Duodenal mucosa (tissue), 2 donors: ENCODE measurements around the gene PPFIBP1.
"Not testable (repeated sequence)": the region's sequence is repeated elsewhere in the genome, so short reads cannot be mapped to it uniquely, and the experiment has no call there.

ENCODE experiments used
- H3K27ac ChIP-seq: one replicate; pipeline ENCODE4 v1.7.0; 2013; ENCODE audit warnings: low read depth, low read length
- H3K27me3 ChIP-seq, 2 donors: one replicate each; pipeline ENCODE4 v1.7.0; 2013; ENCODE audit warnings: low read length in 2 of 2, control low read depth in 1 of 2; ENCODE audit not compliant: insufficient read depth in 2 of 2, control insufficient read depth in 1 of 2
- H3K36me3 ChIP-seq, 2 donors: one replicate each; pipeline ENCODE4 v1.7.0; 2013; ENCODE audit warnings: low read length in 2 of 2, control low read depth in 1 of 2; ENCODE audit not compliant: insufficient read depth in 2 of 2, control insufficient read depth in 1 of 2
- H3K4me1 ChIP-seq, 2 donors: one replicate each; pipeline ENCODE4 v1.7.0; 2013; ENCODE audit warnings: low read length in 2 of 2, control low read depth in 1 of 2; ENCODE audit not compliant: insufficient read depth in 2 of 2, control insufficient read depth in 1 of 2
- H3K4me3 ChIP-seq, 2 donors: one replicate each; pipeline ENCODE4 v1.7.0; 2013; ENCODE audit warnings: low read length in 2 of 2, low read depth in 1 of 2
- H3K9ac ChIP-seq, 2 donors: one replicate each; pipeline ENCODE4 v1.7.0; 2013; ENCODE audit warnings: low read length in 2 of 2, low read depth in 1 of 2
- H3K9me3 ChIP-seq, 2 donors: one replicate each; pipeline ENCODE4 v1.7.0; 2013; ENCODE audit warnings: low read length in 2 of 2, control low read depth in 1 of 2; ENCODE audit not compliant: control insufficient read depth in 1 of 2

PPFIBP1 gene

GRCh38 chr12:27710592-27711316, 186.7 kb downstream of the PPFIBP1 start, which contains the start of gene MRPS35:
Gene MRPS35, plus strand, starts transcription at chr12:27710832. Its CDS starts 12 bp downstream, at chr12:27710844.
- Histone ChIP-seq H3K27ac (peak within 1 kb of the TSS; percentile 76), H3K36me3 (peaks cover 0 to 11% of the 10 kb centered on the region in 2 donors), H3K9ac (peak within 1 kb of the TSS; percentile 96 to 98), H3K4me3 (peak within 1 kb of the TSS; percentile 89 to 100), H3K4me1 (peaks cover 10 to 11% of the 10 kb centered on the region in 2 donors), H3K9me3 (no peaks in the 10 kb centered on the region), H3K27me3 (no peaks in the 10 kb centered on the region)

GRCh38 chr12:27711317-27711682, 187.3 kb downstream of the PPFIBP1 start:
- Histone ChIP-seq H3K9me3 (no peaks in the 10 kb centered on the region), H3K4me3 (peak overlapping the region; percentile 89 to 100), H3K4me1 (peaks cover 10 to 11% of the 10 kb centered on the region in 2 donors), H3K36me3 (peaks cover 0 to 13% of the 10 kb centered on the region in 2 donors), H3K27me3 (no peaks in the 10 kb centered on the region), H3K9ac (peak overlapping the region; percentile 96 to 98), H3K27ac (peak overlapping the region; percentile 46)

- no peaks in the 10 kb centered on the region for H3K9me3 ChIP-seq
- H3K4me3 ChIP-seq, result peak overlapping the region; percentile 89 to 100
- H3K27ac ChIP-seq, result no peak overlapping the region
- no peaks in the 10 kb centered on the region for H3K27me3 ChIP-seq
- H3K9ac ChIP-seq, result no peak overlapping the region
- peaks cover 0 to 19% of the 10 kb centered on the region in 2 donors for H3K36me3 ChIP-seq
- peaks cover 10 to 11% of the 10 kb centered on the region in 2 donors for H3K4me1 ChIP-seq
Observed at GRCh38 chr12:27711967-27712366, 188.0 kb downstream of the PPFIBP1 start.

- H3K27me3 ChIP-seq, result no peaks in the 10 kb centered on the region
- H3K27ac ChIP-seq, result no peak overlapping the region
- H3K9ac ChIP-seq, result no peak overlapping the region
- H3K4me3 ChIP-seq, result no peak overlapping the region
- H3K36me3 ChIP-seq, result peaks cover 12 to 52% of the 10 kb centered on the region in 2 donors
- no peaks in the 10 kb centered on the region for H3K9me3 ChIP-seq
- no peaks in the 10 kb centered on the region for H3K4me1 ChIP-seq
Observed at GRCh38 chr12:27723212-27723611, 199.2 kb downstream of the PPFIBP1 start.

- Histone ChIP-seq H3K27ac (no peak overlapping the region), H3K36me3 (peaks cover 0 to 28% of the 10 kb centered on the region in 2 donors), H3K27me3 (no peaks in the 10 kb centered on the region), H3K9ac (no peak overlapping the region), H3K4me3 (no peak overlapping the region), H3K9me3 (no peaks in the 10 kb centered on the region), H3K4me1 (no peaks in the 10 kb centered on the region)
Observed at GRCh38 chr12:27730097-27730588, 206.1 kb downstream of the PPFIBP1 start.

- no peaks in the 10 kb centered on the region for H3K4me1 ChIP-seq
- H3K27me3 ChIP-seq, result no peaks in the 10 kb centered on the region
Observed at GRCh38 chr12:27732281-27732680, 208.3 kb downstream of the PPFIBP1 start.

GRCh38 chr12:27733052-27733656, 209.1 kb downstream of the PPFIBP1 start:
- H3K9me3 ChIP-seq, result no peaks in the 10 kb centered on the region
- H3K4me3 ChIP-seq, result no peak overlapping the region
- H3K27ac ChIP-seq, result no peak overlapping the region
- peaks cover 5 to 23% of the 10 kb centered on the region in 2 donors for H3K36me3 ChIP-seq
- H3K27me3 ChIP-seq, result no peaks in the 10 kb centered on the region
- H3K4me1 ChIP-seq, result no peaks in the 10 kb centered on the region
- H3K9ac ChIP-seq, result no peak overlapping the region

More at GRCh38 chr12:27732281-27732680, 208.3 kb downstream of the PPFIBP1 start:
- no peak overlapping the region for H3K9ac ChIP-seq
- H3K27ac ChIP-seq, result no peak overlapping the region
- no peaks in the 10 kb centered on the region for H3K9me3 ChIP-seq
- no peak overlapping the region for H3K4me3 ChIP-seq
- peaks cover under 1 to 23% of the 10 kb centered on the region in 2 donors for H3K36me3 ChIP-seq

GRCh38 chr12:27733791-27734190, 209.8 kb downstream of the PPFIBP1 start:
- Histone ChIP-seq H3K27ac (no peak overlapping the region), H3K9ac (no peak overlapping the region), H3K4me1 (no peaks in the 10 kb centered on the region), H3K4me3 (no peak overlapping the region), H3K36me3 (peaks cover 5 to 23% of the 10 kb centered on the region in 2 donors), H3K9me3 (no peaks in the 10 kb centered on the region), H3K27me3 (no peaks in the 10 kb centered on the region)

GRCh38 chr12:27734321-27734720, 210.3 kb downstream of the PPFIBP1 start:
- not testable (repeated sequence) for H3K27me3 ChIP-seq, H3K9ac ChIP-seq, H3K4me1 ChIP-seq, H3K27ac ChIP-seq, H3K9me3 ChIP-seq, H3K4me3 ChIP-seq
- peaks cover 5 to 25% of the 10 kb centered on the region in 2 donors for H3K36me3 ChIP-seq

GRCh38 chr12:27743601-27744000, 219.6 kb downstream of the PPFIBP1 start:
- no peak overlapping the region for H3K27ac ChIP-seq
- H3K4me3 ChIP-seq, result no peak overlapping the region
- no peaks in the 10 kb centered on the region for H3K9me3 ChIP-seq
- peaks cover 0 to 7% of the 10 kb centered on the region in 2 donors for H3K4me1 ChIP-seq
- peaks cover 2 to 35% of the 10 kb centered on the region in 2 donors for H3K36me3 ChIP-seq
- no peaks in the 10 kb centered on the region for H3K27me3 ChIP-seq
- H3K9ac ChIP-seq, result no peak overlapping the region
